K562 (cell line): ENCODE data around the gene AFF2. TPM values are rescaled to one million over a fixed set of nuclear protein-coding genes. Genes with fewer than 3 reads are reported as not detected.

Experiments used
- ATAC-seq: fragments of 200-7000 bp; cut with Tn5 transposase; 3 replicates; pipeline ENCODE4 v1.9.1; 2020; ENCODE audit warnings: moderate library complexity
- BruUV-seq: library from RNA; stranded (reverse); fragments of 400-500 nt; replicated peaks from 2 replicates; lab custom pipeline; 2021; lab: Mats Ljungman, UMichigan
- CTCF ChIA-PET: fragments of 300-600 bp; formaldehyde crosslinking; extraction: SDS; loops from one replicate; lab custom pipeline; 2021; ENCODE audit warnings: low intra/inter-chr PET ratio; lab: Yijun Ruan, JAX
- POLR2A ChIA-PET: fragments of 300-600, 350-650 bp; sonication (Branson Sonifier 250); formaldehyde crosslinking; extraction: SDS; loops from one replicate; lab custom pipeline; 2021; ENCODE audit warnings: antibody characterized with exemption, inconsistent platforms; lab: Yijun Ruan, JAX
- DNase-seq, 4 experiments: peaks; one replicate each; pipeline versions ENCODE4 v3.0.0 to v3.0.0-alpha.2; 2011 to 2018; ENCODE audit warnings: low spot score in 3 of 4, mixed read lengths in 3 of 4; ENCODE audit errors: extremely low read depth in 1 of 4
- FAIRE-seq: peaks from 2 replicates; lab custom pipeline; 2011; peaks lifted over from hg19 to GRCh38; lab: Jason Lieb, UNC
- H2AFZ ChIP-seq: 2 replicates; pipeline ENCODE4 v1.6.0; 2011; ENCODE audit warnings: low read depth, low read length, control low read depth, inconsistent platforms
- H3K27ac ChIP-seq: fragments of 200-600 bp; 3 replicates; pipeline ENCODE4 v1.8.0; 2011; ENCODE audit warnings: low read depth, mild to moderate bottlenecking, control low read depth, inconsistent platforms, low read length, moderate library complexity, mixed read lengths; ENCODE audit errors: extremely low read depth
- H3K27me3 ChIP-seq, 2 experiments: fragments of 300-600 bp in 1 of 2; 2 replicates in 1 of 2; 3 replicates in 1 of 2; pipeline versions ENCODE4 v1.6.0 to v1.8.0; 2011; ENCODE audit warnings: inconsistent platforms in 2 of 2, low read length in 2 of 2, mild to moderate bottlenecking in 1 of 2, mixed read lengths in 1 of 2, moderate library complexity in 1 of 2; ENCODE audit not compliant: control insufficient read depth in 2 of 2, insufficient read depth in 2 of 2
- H3K36me3 ChIP-seq: fragments of 300-600 bp; 3 replicates; pipeline ENCODE4 v1.8.0; 2011; ENCODE audit warnings: mild to moderate bottlenecking, low read length, inconsistent platforms; ENCODE audit not compliant: control insufficient read depth, insufficient read depth
- H3K4me1 ChIP-seq, 2 experiments: fragments of 200-600 bp in 1 of 2; replicated peaks in 1 of 2; 2 replicates in 1 of 2; 3 replicates in 1 of 2; pipeline versions ENCODE4 v1.5.1 to v1.8.0; 2011; ENCODE audit warnings: inconsistent platforms in 2 of 2, low read length in 2 of 2, mild to moderate bottlenecking in 1 of 2, mixed read lengths in 1 of 2, moderate library complexity in 1 of 2; ENCODE audit not compliant: control insufficient read depth in 2 of 2, insufficient read depth in 2 of 2
- H3K4me2 ChIP-seq: 2 replicates; pipeline ENCODE4 v1.6.1; 2011; ENCODE audit warnings: low read length, control low read depth, inconsistent platforms, mixed read lengths; ENCODE audit not compliant: insufficient read depth
- H3K4me3 ChIP-seq: fragments of 200-600 bp; sonication (generic), shearing (Covaris generic); 2 replicates; pipeline ENCODE4 v1.5.1; 2016; ENCODE audit warnings: control low read depth, inconsistent platforms
- H3K79me2 ChIP-seq: fragments of 200-600 bp; 3 replicates; pipeline ENCODE4 v1.8.0; 2011; ENCODE audit warnings: low read length, inconsistent platforms; ENCODE audit not compliant: control insufficient read depth, insufficient read depth
- H3K9ac ChIP-seq, 2 experiments: 2 replicates each; pipeline versions ENCODE4 v1.6.0 to v1.6.1; 2011; ENCODE audit warnings: low read depth in 2 of 2, low read length in 2 of 2, control low read depth in 1 of 2, inconsistent platforms in 1 of 2, mild to moderate bottlenecking in 1 of 2, mixed read lengths in 1 of 2; ENCODE audit not compliant: insufficient read depth in 1 of 2
- H3K9me1 ChIP-seq: one replicate; pipeline ENCODE4 v1.6.0; 2011; ENCODE audit warnings: inconsistent platforms, mild to moderate bottlenecking, low read length, moderate library complexity; ENCODE audit not compliant: control insufficient read depth, insufficient read depth
- H3K9me3 ChIP-seq: replicated peaks from 2 replicates; pipeline ENCODE4 v1.5.1; 2011; ENCODE audit warnings: low read depth, low read length, inconsistent platforms; ENCODE audit not compliant: control insufficient read depth, insufficient read depth
- H4K20me1 ChIP-seq: replicated peaks from 2 replicates; pipeline ENCODE4 v1.6.1; 2011; ENCODE audit warnings: low read length, inconsistent platforms, mixed read lengths; ENCODE audit not compliant: control insufficient read depth, insufficient read depth
- CREB3 ChIP-seq: fragments of 450-650 bp; conservative IDR thresholded peaks from 2 replicates; pipeline ENCODE4 v1.6.1; 2016; ENCODE audit warnings: missing genetic modification characterization, low read depth, mild to moderate bottlenecking, missing compliant biosample characterization, moderate library complexity
- FOXM1 ChIP-seq, 2 experiments: fragments of 450-650 bp in 1 of 2; sonication (generic) in 1 of 2; formaldehyde crosslinking in 1 of 2; IDR thresholded peaks; 2 replicates each; pipeline versions ENCODE4 v1.6.1 to v1.9.0; 2017 to 2022; ENCODE audit warnings: low read depth in 2 of 2, mild to moderate bottlenecking in 2 of 2, missing genetic modification reagents in 1 of 2, moderate library complexity in 1 of 2
- PHF21A ChIP-seq: fragments of 450-650 bp; IDR thresholded peaks from 2 replicates; pipeline ENCODE4 v1.6.1; 2017; ENCODE audit warnings: low read depth, borderline replicate concordance
- SOX6 ChIP-seq: fragments of 450-650 bp; IDR thresholded peaks from 2 replicates; pipeline ENCODE4 v1.6.1; 2014; ENCODE audit warnings: mild to moderate bottlenecking
- TEAD1 ChIP-seq, 2 experiments: fragments of 450-650 bp in 1 of 2; sonication (generic) in 1 of 2; formaldehyde crosslinking; IDR thresholded peaks; 2 replicates each; pipeline versions ENCODE4 v1.4.0 to v1.8.0; 2020 to 2022; ENCODE audit warnings: mild to moderate bottlenecking in 2 of 2, missing genetic modification reagents in 1 of 2
- ZBED1 ChIP-seq: IDR thresholded peaks from 2 replicates; pipeline ENCODE4 v1.6.1; 2014
- ZBTB12 ChIP-seq: fragments of 250-450 bp; sonication (Bioruptor Pico); IDR thresholded peaks from 2 replicates; pipeline ENCODE4 v1.4.0; 2020
- ZBTB17 ChIP-seq: fragments of 450-650 bp; formaldehyde crosslinking; IDR thresholded peaks from 2 replicates; pipeline ENCODE4 v1.4.0; 2020; ENCODE audit warnings: mild to moderate bottlenecking
- ZNF124 ChIP-seq: sonication (generic); formaldehyde crosslinking; IDR thresholded peaks from 2 replicates; pipeline ENCODE4 v1.8.1; 2022; ENCODE audit warnings: missing genetic modification reagents
- whole genome bisulfite sequencing: fragments of 100-300 bp; shearing (Covaris generic); methylation state at CpG from one replicate; pipeline ENCODE4 v1.1.6; 2016; ENCODE audit warnings: low coverage, mixed read lengths; ENCODE audit not compliant: insufficient coverage; ENCODE audit errors: missing lambda C conversion rate; 5-methylcytosine and 5-hydroxymethylcytosine counted together
- in situ Hi-C: fragments of 300-500 bp; cut with MboI; formaldehyde crosslinking; loops from 4 replicates; pipeline ENCODE4 v1.15.0; 2018; ENCODE audit warnings: inconsistent platforms, mixed read lengths
- intact Hi-C: fragments of 100-400 bp; cut with micrococcal nuclease; formaldehyde crosslinking; loops from 2 replicates; pipeline ENCODE4 v1.14.2; 2022
- polyA plus RNA-seq, 8 experiments: library from polyadenylated mRNA; depleted of rRNA in 4 of 8; stranded (reverse) in 5 of 8; unstranded in 3 of 8; fragments of >200 nt; fragmentation: Nextera tagmentation in 2 of 8; fragmentation: Illumina TruSeq in 1 of 8; extraction: Ambion mirVana in 2 of 8; extraction: Trizol in 1 of 8; gene quantifications; 2 replicates each; pipeline versions ENCODE4 v1.2.1 to v1.2.3, GENCODE V29; 2011 to 2014; ENCODE audit warnings: inconsistent platforms in 1 of 8, missing spikeins in 1 of 8
- total RNA-seq, 7 experiments: library from RNA; depleted of rRNA in 6 of 7; stranded (reverse); fragments of >200 nt in 6 of 7; fragmentation: Illumina TruSeq in 2 of 7; extraction: Trizol in 2 of 7; gene quantifications; 2 replicates each; pipeline versions ENCODE4 v1.2.1 to v1.2.3, GENCODE V29; 2011 to 2021; ENCODE audit warnings: low replicate concordance in 1 of 7
- TF ChIP-seq, protein P1 (sequence below): fragments of 450-650 bp; IDR thresholded peaks from 2 replicates; pipeline ENCODE4 v1.6.1; 2018; ENCODE audit not compliant: partially characterized antibody
- TF ChIP-seq, protein P2 (sequence below), 3 experiments: fragments of 200-800 bp in 1 of 3; sonication (Bioruptor generic) in 1 of 3; sonication (generic) in 1 of 3; formaldehyde crosslinking in 1 of 3; IDR thresholded peaks; 2 replicates each; pipeline versions ENCODE4 v1.6.1 to v1.8.0; 2016 to 2022; ENCODE audit warnings: mild to moderate bottlenecking in 2 of 3, missing compliant biosample characterization in 2 of 3, missing genetic modification characterization in 2 of 3, missing genetic modification reagents in 1 of 3
- TF ChIP-seq, protein P3 (sequence below): fragments of 250-450 bp; sonication (Bioruptor Pico); IDR thresholded peaks from 2 replicates; pipeline ENCODE4 v1.8.0; 2022; ENCODE audit warnings: moderate library complexity, mild to moderate bottlenecking, inconsistent platforms

AFF2 gene
- total and polyA plus RNA-seq, 9 of the 15 experiments (the other 6 are each of a cell fraction or from before 2014, with no cell fraction given) = 0.01 to 0.20 (median 0.07) TPM

- TF ChIP-seq CREB3 (tag) = no peak
- TF ChIP-seq, all 486 proteins: peak for 0
Measured at GRCh38 chrX:148933881-148934280, 433.5 kb downstream of the AFF2 start (continued).

- Histone ChIP-seq H3K9ac (no peak overlapping the region), H3K9me1 (no peaks in the 10 kb centered on the region), H3K27ac (no peak overlapping the region), H2AFZ (no peak overlapping the region), H4K20me1 (no peaks in the 10 kb centered on the region), H3K79me2 (no peaks in the 10 kb centered on the region), H3K36me3 (no peaks in the 10 kb centered on the region), H3K4me3 (no peak overlapping the region), H3K4me1 (no peaks in the 10 kb centered on the region), H3K9me3 (no peaks in the 10 kb centered on the region), H3K4me2 (no peak overlapping the region), H3K27me3 (no peaks in the 10 kb centered on the region)
- 3% methylated on average over 4 of the region's 4 CpGs for WGBS
- DNase-seq (no peak), FAIRE-seq (no peak), ATAC-seq (no peak)
- ChIA-PET CTCF (no interaction called here), POLR2A (interaction anchor here (0.8 kb wide), 1 partner anchor 364 kb away, joined by 3 read pairs; no protein-coding TSS in a partner anchor)
- BruUV-seq = no TSS peak
- intact Hi-C loops (no loop called here), in situ Hi-C loops (no loop called here)
- TF ChIP-seq FOXM1 (IDR thresholded peaks at IDR 0.05; ENCODE audit: low read depth) (no peak), FOXM1 (CRISPR knock-in tag; IDR thresholded peaks at IDR 0.05; ENCODE audit: low read depth) (no peak), PHF21A (no peak), TEAD1 (CRISPR knock-in tag; IDR thresholded peaks at IDR 0.05) (no peak), ZBTB12 (CRISPR knock-in tag) (no peak), SOX6 (no peak), ZBTB17 (no peak), ZNF124 (CRISPR knock-in tag) (no peak), ZBED1 (no peak)
- TF ChIP-seq, protein P1, sequence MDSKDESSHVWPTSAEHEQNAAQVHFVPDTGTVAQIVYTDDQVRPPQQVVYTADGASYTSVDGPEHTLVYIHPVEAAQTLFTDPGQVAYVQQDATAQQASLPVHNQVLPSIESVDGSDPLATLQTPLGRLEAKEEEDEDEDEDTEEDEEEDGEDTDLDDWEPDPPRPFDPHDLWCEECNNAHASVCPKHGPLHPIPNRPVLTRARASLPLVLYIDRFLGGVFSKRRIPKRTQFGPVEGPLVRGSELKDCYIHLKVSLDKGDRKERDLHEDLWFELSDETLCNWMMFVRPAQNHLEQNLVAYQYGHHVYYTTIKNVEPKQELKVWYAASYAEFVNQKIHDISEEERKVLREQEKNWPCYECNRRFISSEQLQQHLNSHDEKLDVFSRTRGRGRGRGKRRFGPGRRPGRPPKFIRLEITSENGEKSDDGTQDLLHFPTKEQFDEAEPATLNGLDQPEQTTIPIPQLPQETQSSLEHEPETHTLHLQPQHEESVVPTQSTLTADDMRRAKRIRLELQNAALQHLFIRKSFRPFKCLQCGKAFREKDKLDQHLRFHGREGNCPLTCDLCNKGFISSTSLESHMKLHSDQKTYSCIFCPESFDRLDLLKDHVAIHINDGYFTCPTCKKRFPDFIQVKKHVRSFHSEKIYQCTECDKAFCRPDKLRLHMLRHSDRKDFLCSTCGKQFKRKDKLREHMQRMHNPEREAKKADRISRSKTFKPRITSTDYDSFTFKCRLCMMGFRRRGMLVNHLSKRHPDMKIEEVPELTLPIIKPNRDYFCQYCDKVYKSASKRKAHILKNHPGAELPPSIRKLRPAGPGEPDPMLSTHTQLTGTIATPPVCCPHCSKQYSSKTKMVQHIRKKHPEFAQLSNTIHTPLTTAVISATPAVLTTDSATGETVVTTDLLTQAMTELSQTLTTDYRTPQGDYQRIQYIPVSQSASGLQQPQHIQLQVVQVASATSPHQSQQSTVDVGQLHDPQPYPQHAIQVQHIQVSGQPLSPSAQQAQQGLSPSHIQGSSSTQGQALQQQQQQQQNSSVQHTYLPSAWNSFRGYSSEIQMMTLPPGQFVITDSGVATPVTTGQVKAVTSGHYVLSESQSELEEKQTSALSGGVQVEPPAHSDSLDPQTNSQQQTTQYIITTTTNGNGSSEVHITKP = no peak
- TF ChIP-seq, protein P2, sequence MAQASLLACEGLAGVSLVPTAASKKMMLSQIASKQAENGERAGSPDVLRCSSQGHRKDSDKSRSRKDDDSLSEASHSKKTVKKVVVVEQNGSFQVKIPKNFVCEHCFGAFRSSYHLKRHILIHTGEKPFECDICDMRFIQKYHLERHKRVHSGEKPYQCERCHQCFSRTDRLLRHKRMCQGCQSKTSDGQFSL (CRISPR knock-in tag; IDR thresholded peaks at IDR 0.05) = no peak
- TF ChIP-seq, protein P2 (tag; IDR thresholded peaks at IDR 0.05) = no peak
- TF ChIP-seq, protein P3, sequence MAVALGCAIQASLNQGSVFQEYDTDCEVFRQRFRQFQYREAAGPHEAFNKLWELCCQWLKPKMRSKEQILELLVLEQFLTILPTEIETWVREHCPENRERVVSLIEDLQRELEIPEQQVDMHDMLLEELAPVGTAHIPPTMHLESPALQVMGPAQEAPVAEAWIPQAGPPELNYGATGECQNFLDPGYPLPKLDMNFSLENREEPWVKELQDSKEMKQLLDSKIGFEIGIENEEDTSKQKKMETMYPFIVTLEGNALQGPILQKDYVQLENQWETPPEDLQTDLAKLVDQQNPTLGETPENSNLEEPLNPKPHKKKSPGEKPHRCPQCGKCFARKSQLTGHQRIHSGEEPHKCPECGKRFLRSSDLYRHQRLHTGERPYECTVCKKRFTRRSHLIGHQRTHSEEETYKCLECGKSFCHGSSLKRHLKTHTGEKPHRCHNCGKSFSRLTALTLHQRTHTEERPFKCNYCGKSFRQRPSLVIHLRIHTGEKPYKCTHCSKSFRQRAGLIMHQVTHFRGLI (CRISPR knock-in tag) = no peak
Measured at GRCh38 chrX:148938348-148938747, 437.9 kb downstream of the AFF2 start.
